ENCODE results near the gene NGRN. TPM values are rescaled to one million over a fixed set of nuclear protein-coding genes. Genes with fewer than 3 reads are reported as not detected.

The NGRN gene
- total RNA-seq: 32.8 and 34.1 TPM in 2 replicates

- Mint-ChIP-seq H3K36me3 (ENCODE audit: low read depth) (peaks cover 35% of the 10 kb centered on the region), H3K9me3 (no peaks in the 10 kb centered on the region), H3K4me1 (peaks cover 51% of the 10 kb centered on the region), H3K27me3 (no peaks in the 10 kb centered on the region), H3K27ac (peak within 1 kb of the TSS; percentile 91), H3K4me3 (peak within 1 kb of the TSS; percentile 93)
- TF ChIP-seq, protein P1, sequence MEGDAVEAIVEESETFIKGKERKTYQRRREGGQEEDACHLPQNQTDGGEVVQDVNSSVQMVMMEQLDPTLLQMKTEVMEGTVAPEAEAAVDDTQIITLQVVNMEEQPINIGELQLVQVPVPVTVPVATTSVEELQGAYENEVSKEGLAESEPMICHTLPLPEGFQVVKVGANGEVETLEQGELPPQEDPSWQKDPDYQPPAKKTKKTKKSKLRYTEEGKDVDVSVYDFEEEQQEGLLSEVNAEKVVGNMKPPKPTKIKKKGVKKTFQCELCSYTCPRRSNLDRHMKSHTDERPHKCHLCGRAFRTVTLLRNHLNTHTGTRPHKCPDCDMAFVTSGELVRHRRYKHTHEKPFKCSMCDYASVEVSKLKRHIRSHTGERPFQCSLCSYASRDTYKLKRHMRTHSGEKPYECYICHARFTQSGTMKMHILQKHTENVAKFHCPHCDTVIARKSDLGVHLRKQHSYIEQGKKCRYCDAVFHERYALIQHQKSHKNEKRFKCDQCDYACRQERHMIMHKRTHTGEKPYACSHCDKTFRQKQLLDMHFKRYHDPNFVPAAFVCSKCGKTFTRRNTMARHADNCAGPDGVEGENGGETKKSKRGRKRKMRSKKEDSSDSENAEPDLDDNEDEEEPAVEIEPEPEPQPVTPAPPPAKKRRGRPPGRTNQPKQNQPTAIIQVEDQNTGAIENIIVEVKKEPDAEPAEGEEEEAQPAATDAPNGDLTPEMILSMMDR (IDR thresholded peaks at IDR 0.05): no peak
- DNase-seq: peak; percentile 93
- ChIA-PET CTCF (interaction anchor here (0.8 to 1.4 kb wide), 5 partner anchors 16 to 104 kb away, joined by 3 to 5 read pairs (median 3); partner anchors contain the start of genes CIB1, GDPGP1 and TTLL13), POLR2A (interaction anchor here (0.7 to 2.4 kb wide), 11 partner anchors 16 to 667 kb away, joined by 3 to 43 read pairs (median 4); partner anchors contain the start of genes CIB1, GDPGP1, HDDC3 and IQGAP1)
- peak; percentile 85 for ATAC-seq (ENCODE audit: low read depth)
- intact Hi-C loops (cut with micrococcal nuclease): loop anchor here (1.0 kb wide), 2 partner anchors 31 to 46 kb away; partner anchors contain the start of gene GDPGP1
These were observed at the start of gene NGRN for GRCh38 chr15:90265271-90266060. Gene NGRN, plus strand, starts transcription at chr15:90265672. Its CDS starts 41 bp downstream, at chr15:90265713.

DNA sequence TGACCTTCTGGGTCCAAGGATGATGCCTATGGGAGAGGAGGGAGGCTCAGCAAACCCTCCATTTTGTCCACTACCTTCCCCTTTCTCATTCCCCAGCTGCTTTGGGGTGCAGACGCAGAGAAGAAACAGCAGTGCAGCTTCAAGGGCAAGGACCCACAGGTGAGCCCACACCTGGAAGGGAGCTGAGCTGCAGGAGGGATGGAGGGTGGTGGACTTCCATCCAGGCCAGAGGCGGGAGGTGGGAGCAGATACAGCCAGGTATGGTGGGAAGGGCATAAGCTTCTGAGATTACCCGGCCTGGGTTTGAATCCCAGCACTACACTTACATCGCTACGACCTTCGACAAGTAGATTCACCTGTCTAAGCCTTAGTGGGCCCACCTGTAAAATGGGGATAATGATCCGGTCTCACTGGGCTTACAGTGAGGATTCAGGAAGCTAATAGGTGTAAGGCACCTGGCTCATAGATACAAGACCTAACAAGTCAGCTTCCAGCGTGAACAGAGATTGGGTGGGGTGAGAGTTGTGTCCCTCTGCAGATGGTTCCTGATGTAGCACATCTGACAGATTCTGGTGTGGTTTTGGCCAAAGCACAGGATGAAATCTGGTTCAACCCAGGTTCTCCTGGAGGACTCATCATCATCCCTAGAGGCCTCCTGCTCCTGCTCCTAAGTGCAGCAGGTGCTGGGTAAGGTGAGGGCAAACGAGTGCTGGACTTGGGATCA lies 47.6 kb upstream of the NGRN start:
- peaks cover 52% of the 10 kb centered on the region for H3K36me3 Mint-ChIP-seq (ENCODE audit: low read depth)
- no peaks in the 10 kb centered on the region for H3K27me3 Mint-ChIP-seq
- H3K4me3 Mint-ChIP-seq: no peak overlapping the region
- peaks cover 82% of the 10 kb centered on the region for H3K4me1 Mint-ChIP-seq
- no peaks in the 10 kb centered on the region for H3K9me3 Mint-ChIP-seq
- intact Hi-C loops (cut with micrococcal nuclease): no loop called here
- ATAC-seq (ENCODE audit: low read depth) (no peak), DNase-seq (no peak)
- peak overlapping the region; percentile 95 for H3K27ac Mint-ChIP-seq
- ChIA-PET POLR2A (interaction anchor here (0.6 to 7.3 kb wide), 8 partner anchors 16 to 140 kb away, joined by 3 to 144 read pairs (median 4); partner anchors contain the start of genes CIB1, GDPGP1 and SEMA4B), CTCF (interaction anchor here (0.7 to 9.9 kb wide), 11 partner anchors 8 to 75 kb away, joined by 3 to 130 read pairs (median 4); partner anchors contain the start of genes CIB1, GDPGP1 and SEMA4B)
- TF ChIP-seq, protein P1 (IDR thresholded peaks at IDR 0.05): no peak

DNA sequence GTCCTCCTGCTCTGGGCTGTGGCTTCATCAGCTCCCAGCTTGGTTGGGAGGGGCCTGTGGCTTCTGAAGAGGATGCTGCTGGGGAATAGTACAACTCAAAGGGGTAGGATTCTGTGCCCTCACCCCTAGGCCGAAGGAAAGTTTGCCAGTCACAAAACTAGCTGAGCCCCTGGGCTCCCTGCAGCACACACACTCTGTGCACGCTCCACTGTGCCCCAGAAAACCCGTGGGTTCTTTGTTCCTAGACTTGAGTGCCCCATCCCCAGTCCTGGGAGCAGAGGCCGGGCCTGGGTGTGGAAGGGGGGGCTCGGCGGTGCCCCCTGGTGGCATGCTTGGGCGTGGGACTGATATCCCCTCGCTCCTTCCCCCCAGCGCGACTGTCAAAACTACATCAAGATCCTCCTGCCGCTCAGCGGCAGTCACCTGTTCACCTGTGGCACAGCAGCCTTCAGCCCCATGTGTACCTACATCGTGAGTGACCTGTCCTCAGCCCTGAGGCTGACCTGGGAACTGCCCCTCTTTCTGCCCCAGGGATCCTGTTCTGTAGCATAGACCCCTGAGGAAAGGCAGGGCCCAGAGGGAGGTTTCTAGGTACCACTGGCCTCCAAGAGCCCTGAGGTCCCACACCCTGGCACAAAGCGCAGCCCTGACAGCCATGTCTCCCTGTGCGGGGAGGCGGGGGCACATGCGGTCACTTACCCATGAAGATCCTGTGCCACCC lies 45.9 kb upstream of the NGRN start:
- Mint-ChIP-seq H3K4me3 (no peak overlapping the region), H3K9me3 (no peaks in the 10 kb centered on the region), H3K36me3 (ENCODE audit: low read depth) (peaks cover 66% of the 10 kb centered on the region), H3K27ac (peak overlapping the region; percentile 95), H3K27me3 (no peaks in the 10 kb centered on the region), H3K4me1 (peaks cover 64% of the 10 kb centered on the region)
- DNase-seq (peak; percentile 70), ATAC-seq (ENCODE audit: low read depth) (peak; percentile 77)
- POLR2A ChIA-PET: interaction anchor here (0.6 to 3.9 kb wide), 7 partner anchors 12 to 626 kb away, joined by 5 to 29 read pairs (median 5); partner anchors contain the start of genes CIB1, GDPGP1 and SEMA4B
- TF ChIP-seq, protein P1 (IDR thresholded peaks at IDR 0.05): no peak
- CTCF ChIA-PET: interaction anchor here (0.6 to 9.9 kb wide), 8 partner anchors 8 to 79 kb away, joined by 3 to 130 read pairs (median 6); partner anchors contain the start of genes CIB1, GDPGP1 and SEMA4B
- intact Hi-C loops (cut with micrococcal nuclease): loop anchor here (1.0 kb wide), 7 partner anchors 12 to 479 kb away; partner anchors contain the start of gene NGRN

DNA sequence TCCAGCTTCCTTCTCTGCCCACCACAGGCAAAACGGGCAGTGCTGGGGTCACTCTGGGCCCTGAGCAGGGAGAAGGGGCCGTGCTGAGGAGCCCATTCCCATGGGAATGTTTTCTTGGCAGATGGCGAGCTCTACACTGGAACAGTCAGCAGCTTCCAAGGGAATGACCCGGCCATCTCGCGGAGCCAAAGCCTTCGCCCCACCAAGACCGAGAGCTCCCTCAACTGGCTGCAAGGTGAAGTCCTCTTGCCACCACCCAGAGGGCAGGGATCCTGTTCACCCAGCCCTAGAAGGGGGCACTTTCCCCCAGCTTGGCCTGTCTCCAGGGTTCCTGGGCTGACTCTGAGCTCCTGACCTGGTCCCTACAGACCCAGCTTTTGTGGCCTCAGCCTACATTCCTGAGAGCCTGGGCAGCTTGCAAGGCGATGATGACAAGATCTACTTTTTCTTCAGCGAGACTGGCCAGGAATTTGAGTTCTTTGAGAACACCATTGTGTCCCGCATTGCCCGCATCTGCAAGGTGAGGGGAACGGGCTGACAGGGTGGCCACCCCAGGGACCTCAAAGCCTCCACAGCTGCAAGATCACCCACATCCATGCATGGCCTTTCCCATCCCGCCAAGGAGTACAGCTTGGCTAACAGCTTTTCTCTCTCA lies 44.1 kb upstream of the NGRN start:
- intact Hi-C loops (cut with micrococcal nuclease): no loop called here
- Mint-ChIP-seq H3K4me3 (no peak overlapping the region), H3K27me3 (no peaks in the 10 kb centered on the region), H3K9me3 (no peaks in the 10 kb centered on the region), H3K27ac (peak overlapping the region; percentile 56), H3K36me3 (ENCODE audit: low read depth) (peaks cover 78% of the 10 kb centered on the region), H3K4me1 (peaks cover 49% of the 10 kb centered on the region)
- CTCF ChIA-PET: interaction anchor here (0.6 to 9.9 kb wide), 15 partner anchors 11 to 134 kb away, joined by 3 to 130 read pairs (median 4); partner anchors contain the start of genes CIB1, GDPGP1, NGRN and SEMA4B
- POLR2A ChIA-PET: interaction anchor here (1.2 to 2.7 kb wide), 5 partner anchors 12 to 59 kb away, joined by 3 to 11 read pairs (median 9); partner anchors contain the start of genes CIB1, GDPGP1, NGRN and SEMA4B
- no peak for DNase-seq
- TF ChIP-seq, protein P1 (IDR thresholded peaks at IDR 0.05): no peak
- peak; percentile 43 for ATAC-seq (ENCODE audit: low read depth)
